Neural crest cell (in vitro differentiated cells): ENCODE results near the gene RBM26. TPM values are rescaled to one million over a fixed set of nuclear protein-coding genes. Genes with fewer than 3 reads are reported as not detected.

Experiments used
- DNase-seq: peaks from one replicate; pipeline ENCODE4 v3.0.0; 2021; ENCODE audit warnings: low read depth, mixed read lengths, low spot score
- H3K27ac Mint-ChIP-seq: one replicate; pipeline ENCODE4 v1.8.0; 2021; ENCODE audit warnings: mild to moderate bottlenecking, mixed read lengths; ENCODE audit not compliant: unreplicated experiment
- H3K27me3 Mint-ChIP-seq: 2 replicates; pipeline ENCODE4 v1.8.0; 2021; ENCODE audit warnings: low read depth, mild to moderate bottlenecking, mixed read lengths
- H3K36me3 Mint-ChIP-seq: 2 replicates; pipeline ENCODE4 v1.8.0; 2021; ENCODE audit warnings: low read depth, mild to moderate bottlenecking, mixed read lengths
- H3K4me1 Mint-ChIP-seq: 2 replicates; pipeline ENCODE4 v1.8.0; 2021; ENCODE audit warnings: mixed read lengths
- H3K4me3 Mint-ChIP-seq: one replicate; pipeline ENCODE4 v1.8.0; 2021; ENCODE audit warnings: mild to moderate bottlenecking, mixed read lengths
- H3K9me3 Mint-ChIP-seq: 2 replicates; pipeline ENCODE4 v1.8.0; 2021; ENCODE audit warnings: mixed read lengths
- total RNA-seq: library from RNA; stranded (reverse); gene quantifications from 2 replicates; pipeline ENCODE4 v1.2.1, GENCODE V29; 2021
- TF ChIP-seq, protein P1 (sequence below): fragments of 200-600 bp; sonication (generic); conservative IDR thresholded peaks from 2 replicates; pipeline ENCODE4 v1.5.0; 2021; ENCODE audit warnings: antibody characterized with exemption, mild to moderate bottlenecking

Gene RBM26
- total RNA-seq, 1 donor from 2014 or later = 78.1 TPM

DNA sequence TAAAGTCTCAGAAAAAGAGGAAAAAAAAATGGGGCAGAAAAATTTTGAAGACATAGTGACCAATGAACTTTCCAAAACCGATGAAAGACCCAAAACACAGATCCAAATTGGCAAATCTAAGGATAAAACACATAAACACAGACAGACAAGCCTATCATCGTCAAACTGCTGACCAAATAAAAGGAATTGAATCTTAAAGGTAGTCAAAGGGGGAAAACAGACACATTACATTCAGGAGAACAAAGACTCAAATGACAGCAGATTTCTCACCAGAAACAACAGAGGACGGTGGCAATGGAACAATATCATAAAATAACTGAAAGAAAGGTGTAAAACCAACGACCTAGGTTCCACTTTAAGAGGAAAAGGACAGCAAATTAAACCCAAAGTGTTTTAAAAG is 10.2 kb downstream of the RBM26 start:
- H3K9me3 Mint-ChIP-seq = peaks cover 8% of the 10 kb centered on the region
- H3K4me1 Mint-ChIP-seq = peaks cover 53% of the 10 kb centered on the region
- H3K27me3 Mint-ChIP-seq = no peaks in the 10 kb centered on the region
- H3K27ac Mint-ChIP-seq = no peak overlapping the region
- no peak for DNase-seq
- TF ChIP-seq, protein P1, sequence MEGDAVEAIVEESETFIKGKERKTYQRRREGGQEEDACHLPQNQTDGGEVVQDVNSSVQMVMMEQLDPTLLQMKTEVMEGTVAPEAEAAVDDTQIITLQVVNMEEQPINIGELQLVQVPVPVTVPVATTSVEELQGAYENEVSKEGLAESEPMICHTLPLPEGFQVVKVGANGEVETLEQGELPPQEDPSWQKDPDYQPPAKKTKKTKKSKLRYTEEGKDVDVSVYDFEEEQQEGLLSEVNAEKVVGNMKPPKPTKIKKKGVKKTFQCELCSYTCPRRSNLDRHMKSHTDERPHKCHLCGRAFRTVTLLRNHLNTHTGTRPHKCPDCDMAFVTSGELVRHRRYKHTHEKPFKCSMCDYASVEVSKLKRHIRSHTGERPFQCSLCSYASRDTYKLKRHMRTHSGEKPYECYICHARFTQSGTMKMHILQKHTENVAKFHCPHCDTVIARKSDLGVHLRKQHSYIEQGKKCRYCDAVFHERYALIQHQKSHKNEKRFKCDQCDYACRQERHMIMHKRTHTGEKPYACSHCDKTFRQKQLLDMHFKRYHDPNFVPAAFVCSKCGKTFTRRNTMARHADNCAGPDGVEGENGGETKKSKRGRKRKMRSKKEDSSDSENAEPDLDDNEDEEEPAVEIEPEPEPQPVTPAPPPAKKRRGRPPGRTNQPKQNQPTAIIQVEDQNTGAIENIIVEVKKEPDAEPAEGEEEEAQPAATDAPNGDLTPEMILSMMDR = no peak
- H3K4me3 Mint-ChIP-seq = no peak overlapping the region
- H3K36me3 Mint-ChIP-seq = peaks cover 48% of the 10 kb centered on the region

DNA sequence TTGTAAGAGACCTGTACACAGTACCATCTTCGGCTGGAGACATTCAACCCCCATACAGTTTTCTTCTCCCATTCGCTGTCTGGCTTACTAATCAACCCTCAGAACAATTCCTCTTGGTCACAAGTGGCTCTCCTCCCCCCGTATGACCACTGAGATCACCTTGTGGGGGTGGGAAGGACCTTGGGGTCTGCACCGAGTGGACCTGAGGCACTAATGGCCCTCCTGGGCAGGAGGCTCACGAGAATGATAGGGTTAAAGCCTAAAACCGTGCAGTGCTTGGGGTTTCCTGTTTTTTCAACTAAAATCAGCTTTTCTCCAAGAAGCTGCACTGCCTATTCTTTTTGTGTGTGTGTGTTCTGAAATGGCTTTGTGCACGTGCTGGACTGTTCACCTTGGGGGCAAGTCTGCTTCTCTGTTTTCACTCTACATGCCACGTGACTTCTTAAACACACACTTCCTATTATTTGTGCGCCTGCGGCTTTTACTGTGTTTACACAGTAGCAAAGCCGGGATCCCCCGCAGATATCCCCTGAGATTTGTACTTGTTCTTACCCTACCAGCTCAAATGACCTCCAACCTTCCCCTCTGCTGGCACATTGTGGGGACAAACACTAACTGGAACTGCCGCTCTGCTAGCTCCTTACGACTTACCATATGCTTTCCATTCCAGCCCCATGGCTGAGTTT is 12.3 kb downstream of the RBM26 start:
- Mint-ChIP-seq H3K27ac (no peak overlapping the region), H3K27me3 (no peaks in the 10 kb centered on the region), H3K4me3 (no peak overlapping the region), H3K36me3 (peaks cover 44% of the 10 kb centered on the region), H3K9me3 (peaks cover 8% of the 10 kb centered on the region), H3K4me1 (peaks cover 35% of the 10 kb centered on the region)
- TF ChIP-seq, protein P1 = no peak
- no peak for DNase-seq

DNA sequence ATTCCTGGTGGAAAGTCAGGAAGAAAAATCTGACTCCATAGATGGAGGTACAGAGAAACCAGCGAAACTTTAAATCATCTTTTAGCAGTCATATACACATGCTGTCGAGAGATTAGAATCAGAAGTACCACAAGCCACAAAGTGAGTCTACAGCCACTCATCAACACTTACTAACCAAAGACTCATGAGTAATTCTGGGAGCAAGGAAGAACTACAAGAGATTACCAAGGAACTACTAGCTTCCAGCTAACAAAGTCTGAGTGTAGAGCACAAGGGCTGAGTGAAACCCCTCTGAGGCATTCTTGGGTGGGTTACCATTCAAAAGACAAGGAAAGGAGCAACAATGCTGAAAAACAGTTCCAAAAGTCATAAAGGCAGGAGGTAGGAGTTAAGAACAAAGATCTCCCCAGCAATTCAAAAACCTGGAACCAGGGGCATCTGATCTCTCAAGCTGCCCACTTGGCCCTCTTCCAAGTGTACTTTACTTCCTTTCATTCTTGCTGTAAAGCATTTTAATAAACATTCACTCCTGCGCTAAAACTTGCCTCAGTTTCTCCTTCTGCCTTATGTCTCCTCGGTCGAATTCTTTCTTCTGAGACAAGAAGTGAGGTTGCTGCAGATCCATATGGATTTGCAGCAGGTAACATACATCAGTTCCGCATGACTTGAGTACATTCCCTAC is 13.0 kb downstream of the RBM26 start:
- TF ChIP-seq, protein P1 = no peak
- no peaks in the 10 kb centered on the region for H3K27me3 Mint-ChIP-seq
- H3K27ac Mint-ChIP-seq = no peak overlapping the region
- H3K4me3 Mint-ChIP-seq = no peak overlapping the region
- peaks cover 32% of the 10 kb centered on the region for H3K4me1 Mint-ChIP-seq
- peaks cover 39% of the 10 kb centered on the region for H3K36me3 Mint-ChIP-seq
- no peak for DNase-seq
- peaks cover 8% of the 10 kb centered on the region for H3K9me3 Mint-ChIP-seq

GRCh38 chr13:79389026-79389425 is 17.0 kb downstream of the RBM26 start:
- H3K36me3 Mint-ChIP-seq = peaks cover 9% of the 10 kb centered on the region
- H3K9me3 Mint-ChIP-seq = no peaks in the 10 kb centered on the region
- no peak for DNase-seq
- H3K27me3 Mint-ChIP-seq = no peaks in the 10 kb centered on the region
- H3K4me3 Mint-ChIP-seq = no peak overlapping the region
- TF ChIP-seq, protein P1 = no peak
- H3K4me1 Mint-ChIP-seq = peaks cover 22% of the 10 kb centered on the region
- H3K27ac Mint-ChIP-seq = no peak overlapping the region

DNA sequence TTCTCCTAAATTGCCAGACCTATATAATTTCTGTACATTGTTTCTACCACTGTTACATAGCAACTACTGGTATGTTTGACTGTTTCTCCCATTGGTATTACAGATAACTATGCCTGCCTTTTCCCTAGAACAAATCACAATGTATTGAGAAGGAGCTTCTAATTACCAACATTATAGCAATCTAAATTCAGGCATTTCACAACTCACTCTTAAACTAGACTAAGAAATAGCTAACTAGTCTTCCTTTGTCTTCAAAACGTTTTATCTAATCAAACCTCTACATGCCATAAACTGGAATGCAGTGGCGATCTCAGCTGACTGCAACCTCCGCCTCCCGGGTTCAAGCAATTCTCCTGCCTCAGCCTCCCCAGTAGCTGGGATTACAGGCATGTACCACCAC is 18.2 kb downstream of the RBM26 start:
- Mint-ChIP-seq H3K4me1 (peaks cover 16% of the 10 kb centered on the region), H3K4me3 (no peak overlapping the region), H3K36me3 (peaks cover 3% of the 10 kb centered on the region), H3K27ac (no peak overlapping the region), H3K27me3 (no peaks in the 10 kb centered on the region), H3K9me3 (no peaks in the 10 kb centered on the region)
- TF ChIP-seq, protein P1 = no peak
- DNase-seq = no peak
